Measurements from ENCODE around the gene ATP1A4.

ATP1A4 gene

GRCh38 chr1:160206036-160206389 is 54.6 kb downstream of the ATP1A4 start:
- DNase-seq (ENCODE audit: low read depth in 2 of 2), result peak; percentile 28 to 35

DNA sequence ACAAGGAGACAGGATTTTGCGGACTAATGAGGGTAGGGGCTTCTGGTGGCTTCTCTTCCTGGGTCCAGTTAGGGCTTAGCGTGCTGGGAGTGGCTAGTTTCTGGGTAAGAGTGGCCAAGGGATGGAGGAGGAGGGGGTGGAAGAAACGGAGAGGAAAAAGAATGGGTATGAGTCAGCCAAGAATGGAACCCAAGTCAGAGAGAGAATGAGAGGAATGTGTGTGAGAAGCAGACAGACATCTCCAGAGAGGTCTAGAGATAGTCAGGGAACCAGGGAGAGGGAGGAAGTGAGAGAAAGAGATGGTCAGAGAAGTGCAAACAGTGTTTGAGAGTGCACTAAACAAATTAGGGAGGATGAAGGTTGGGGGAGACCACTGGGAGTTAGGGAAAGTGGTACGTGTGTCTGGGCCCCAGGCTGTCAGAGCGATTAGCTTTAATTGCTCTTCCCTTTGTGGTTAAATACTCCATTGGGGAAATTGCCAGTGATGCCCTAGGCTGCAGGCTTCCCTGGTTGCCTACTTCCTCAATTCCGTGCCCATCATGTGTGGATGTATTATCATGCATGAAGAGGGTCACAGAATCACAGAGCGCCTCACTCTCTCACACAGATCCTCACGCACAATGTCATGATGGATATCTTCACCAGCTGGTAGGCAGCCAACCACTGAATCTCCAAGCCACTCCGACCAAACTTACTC is 55.2 kb downstream of the ATP1A4 start:
- DNase-seq (ENCODE audit: low read depth in 2 of 2), result no peak

DNA sequence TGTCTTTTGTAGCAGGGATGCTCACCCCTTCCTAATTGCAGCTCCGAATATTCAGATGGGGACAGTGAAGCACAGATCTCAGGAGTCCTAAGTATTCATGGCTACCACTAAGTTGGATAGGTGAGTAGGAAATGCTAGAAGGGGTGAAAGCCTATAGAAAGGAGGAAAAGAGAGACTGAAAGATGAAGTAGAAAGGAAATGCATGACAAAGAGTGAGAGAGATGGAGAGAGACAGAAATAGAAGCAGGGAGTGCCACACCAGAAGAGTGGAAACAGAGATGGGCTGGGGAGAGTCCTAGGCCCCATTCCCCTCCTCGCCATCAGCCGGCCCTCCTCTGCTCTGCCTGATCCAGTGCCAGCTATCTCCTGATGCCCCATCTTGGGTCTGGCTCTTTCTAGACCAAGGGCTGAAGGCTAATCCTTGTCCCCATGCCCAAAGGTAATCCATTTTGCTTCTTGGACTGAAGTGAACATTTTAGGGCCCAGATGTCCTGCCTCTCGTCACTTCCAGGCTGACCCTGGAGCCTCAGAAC is 55.8 kb downstream of the ATP1A4 start:
- DNase-seq (ENCODE audit: low read depth in 2 of 2), result no peak

DNA sequence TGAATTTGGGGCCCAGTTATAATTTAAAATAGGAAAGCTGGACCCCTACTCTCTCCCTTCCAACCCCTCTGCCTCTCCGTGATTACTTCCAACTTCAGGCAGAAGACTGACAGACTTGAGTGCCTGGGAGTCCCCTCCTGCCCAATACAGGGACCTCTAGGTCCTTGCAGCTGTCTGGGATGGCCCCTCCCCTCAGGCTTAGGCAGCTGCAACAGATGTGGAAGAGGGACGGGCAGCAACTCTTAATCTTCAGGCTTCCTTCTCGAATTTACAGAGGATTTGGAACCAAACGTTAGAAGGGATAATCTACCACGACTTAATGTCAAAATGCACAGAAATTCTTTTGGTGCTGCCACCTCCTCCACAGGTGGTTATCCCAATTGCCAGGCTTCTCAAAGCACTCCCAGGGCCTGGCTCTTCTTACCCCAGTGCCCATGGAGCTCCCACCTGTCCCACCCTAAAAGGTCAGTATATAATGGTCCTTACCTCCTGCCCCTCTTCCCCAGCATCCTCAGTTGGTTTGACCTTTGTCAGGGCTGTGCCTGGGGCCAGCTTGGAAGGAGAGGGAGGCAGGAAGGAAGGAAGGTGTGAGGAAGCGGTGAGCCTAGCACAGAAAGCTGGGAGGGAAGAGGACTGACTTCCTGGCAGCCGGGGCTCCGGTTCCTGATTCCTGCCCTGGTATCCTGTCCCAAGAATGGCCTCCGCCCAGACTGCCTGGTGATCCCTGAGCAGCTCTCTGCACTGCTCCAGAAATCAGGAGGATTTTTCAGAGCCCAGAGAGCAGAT is 56.6 kb downstream of the ATP1A4 start:
- DNase-seq (ENCODE audit: low read depth in 2 of 2), result no peak

DNA sequence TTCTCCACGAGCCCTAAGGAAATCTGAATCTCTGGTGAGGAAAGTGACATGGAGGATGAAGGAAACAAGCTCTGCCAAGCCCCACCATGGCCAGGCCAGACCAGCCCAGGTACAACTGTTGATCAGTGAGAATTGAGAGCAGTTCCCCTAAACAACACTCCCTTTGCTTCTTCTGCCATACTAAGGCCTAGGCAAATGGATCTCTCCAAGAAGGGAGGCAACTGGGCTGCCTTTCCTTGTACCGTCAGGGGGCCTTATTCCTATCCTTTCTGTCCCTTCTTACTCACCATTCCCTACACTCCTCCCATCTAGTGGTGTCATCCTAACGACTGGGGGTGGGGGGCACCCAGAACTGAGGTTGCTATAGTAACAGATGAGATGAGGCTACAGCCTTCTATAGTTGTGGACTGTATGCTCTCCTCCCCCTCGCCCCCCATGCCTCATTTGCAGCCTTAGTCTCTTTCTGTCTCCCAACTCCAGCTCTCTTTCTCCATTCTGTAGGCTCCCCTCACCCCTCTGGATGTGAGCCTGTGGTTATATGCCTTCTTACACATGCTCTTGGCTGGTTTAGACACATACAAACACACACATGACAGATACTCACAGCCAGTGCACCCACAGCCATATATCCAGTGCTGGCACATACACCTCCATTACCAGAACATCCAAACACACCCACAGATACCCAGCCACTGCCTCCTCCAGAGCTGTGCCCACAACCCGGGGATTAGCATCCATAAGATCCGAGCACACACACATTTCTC is 57.3 kb downstream of the ATP1A4 start:
- no peak for DNase-seq (ENCODE audit: low read depth in 2 of 2)

- no peak for DNase-seq (ENCODE audit: low read depth in 2 of 2)
Observed at GRCh38 chr1:160209321-160210046, 58.1 kb downstream of the ATP1A4 start.

DNA sequence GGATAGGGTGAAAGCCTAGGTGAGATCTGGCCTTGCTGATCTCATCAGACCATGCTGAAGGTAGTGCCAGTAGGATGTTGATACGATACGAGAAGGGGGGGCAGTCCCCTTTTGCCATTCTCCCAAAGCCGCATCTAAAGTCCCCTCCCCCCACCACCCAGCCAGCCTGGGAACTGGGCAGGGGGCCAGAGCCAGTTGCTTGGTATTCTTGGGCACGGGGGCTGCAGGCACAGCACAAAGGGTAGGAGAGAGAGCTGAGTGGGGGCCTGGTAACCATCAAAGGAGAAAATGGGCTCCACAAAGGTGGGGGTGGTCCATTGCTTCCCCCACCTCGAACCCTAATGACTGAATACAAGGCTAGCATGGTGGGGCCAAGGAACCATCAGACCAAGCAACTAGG is 59.2 kb downstream of the ATP1A4 start:
- no peak for DNase-seq (ENCODE audit: low read depth in 2 of 2)

GRCh38 chr1:160211046-160211790 is 59.8 kb downstream of the ATP1A4 start:
- DNase-seq (ENCODE audit: low read depth in 2 of 2), result no peak

DNA sequence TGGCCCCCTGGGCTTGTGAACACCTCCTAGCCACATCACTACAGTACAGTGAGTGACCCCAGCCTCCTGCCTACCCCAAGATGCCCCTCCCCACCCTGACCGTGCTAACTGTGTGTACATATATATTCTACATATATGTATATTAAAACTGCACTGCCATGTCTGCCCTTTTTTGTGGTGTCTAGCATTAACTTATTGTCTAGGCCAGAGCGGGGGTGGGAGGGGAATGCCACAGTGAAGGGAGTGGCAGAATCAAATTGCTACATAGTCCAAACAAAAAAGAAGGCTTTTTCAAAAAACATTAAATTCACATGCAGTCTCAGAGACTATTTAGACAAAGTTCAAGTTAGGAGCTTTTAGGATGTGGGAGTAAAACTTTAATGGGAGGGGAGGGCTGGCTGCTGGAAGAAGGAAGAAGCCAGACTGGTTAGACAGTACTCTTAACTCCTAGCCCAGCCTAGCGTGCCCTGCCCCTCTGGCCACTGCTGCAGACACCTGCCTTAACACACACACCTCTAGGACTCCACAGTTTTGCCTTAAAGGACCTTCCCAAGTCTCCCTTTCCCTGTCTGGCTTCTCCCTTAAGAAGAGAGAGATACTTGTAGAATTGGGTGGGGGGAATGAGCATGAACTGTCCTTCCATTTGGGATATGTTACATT is 63.2 kb downstream of the ATP1A4 start:
- DNase-seq (ENCODE audit: low read depth in 2 of 2), result no peak

DNA sequence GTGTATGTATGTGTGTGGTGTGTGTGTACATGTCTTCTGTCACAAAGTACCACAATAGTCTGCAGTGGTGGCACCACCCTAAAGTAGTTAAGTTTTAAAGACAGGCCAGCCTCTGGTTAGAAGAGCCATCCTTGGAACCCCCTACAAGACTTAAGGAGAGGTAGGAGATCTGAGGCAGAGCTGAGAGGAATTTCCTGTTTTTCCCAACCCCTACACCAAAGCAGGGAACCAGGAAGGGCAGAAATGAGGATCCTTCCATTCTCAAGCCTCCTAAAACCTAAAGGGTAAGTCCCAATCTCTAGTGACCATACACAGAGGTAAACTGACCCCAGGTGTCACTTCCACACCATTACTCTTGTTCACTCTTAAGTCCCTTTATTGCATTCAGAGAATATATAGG is 64.9 kb downstream of the ATP1A4 start:
- no peak for DNase-seq (ENCODE audit: low read depth in 2 of 2)

GRCh38 chr1:160217481-160218051 is 66.2 kb downstream of the ATP1A4 start:
- no peak for DNase-seq (ENCODE audit: low read depth in 2 of 2)

DNA sequence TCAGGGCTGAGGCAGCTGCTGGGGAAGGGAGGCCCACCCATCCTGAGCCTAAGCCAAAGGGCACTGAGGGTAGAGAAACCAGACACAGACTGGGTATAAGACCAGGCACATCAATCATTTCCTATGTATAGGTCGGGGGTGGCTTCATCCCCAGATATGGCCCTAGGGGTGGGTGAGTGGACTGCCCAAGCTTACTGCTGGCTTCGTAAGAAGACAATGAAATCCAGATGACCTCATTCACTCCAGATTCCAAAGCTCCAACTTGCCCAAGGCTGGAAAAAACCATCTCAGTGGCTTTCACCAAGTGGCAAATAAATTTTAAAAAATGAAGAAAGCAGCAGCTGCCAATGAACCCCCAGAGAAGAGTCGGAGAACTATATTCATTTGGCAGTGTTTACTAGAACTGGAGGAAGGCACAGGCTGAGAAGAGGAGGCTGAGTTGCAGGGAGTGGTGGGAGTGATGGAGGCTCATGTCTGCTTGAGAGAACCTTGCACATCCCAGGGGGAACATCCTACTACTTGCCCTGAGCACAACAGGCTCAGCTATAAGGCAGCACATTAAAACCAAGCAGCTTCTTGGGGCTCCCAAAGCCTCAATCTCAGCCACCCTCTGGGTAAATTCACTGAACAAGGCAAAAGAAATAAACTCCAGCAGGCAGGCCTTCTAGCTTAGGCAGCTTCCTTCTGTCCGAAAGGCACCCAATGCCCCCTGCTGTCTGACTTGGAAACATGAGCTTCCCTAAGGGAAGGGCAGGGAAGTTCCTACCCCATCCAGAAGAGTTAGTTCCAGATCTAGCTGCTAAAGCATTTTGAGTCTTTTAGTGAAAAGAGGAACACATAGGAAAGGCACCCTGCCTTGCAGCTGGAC is 67.9 kb downstream of the ATP1A4 start:
- DNase-seq (ENCODE audit: low read depth in 2 of 2), result no peak

DNA sequence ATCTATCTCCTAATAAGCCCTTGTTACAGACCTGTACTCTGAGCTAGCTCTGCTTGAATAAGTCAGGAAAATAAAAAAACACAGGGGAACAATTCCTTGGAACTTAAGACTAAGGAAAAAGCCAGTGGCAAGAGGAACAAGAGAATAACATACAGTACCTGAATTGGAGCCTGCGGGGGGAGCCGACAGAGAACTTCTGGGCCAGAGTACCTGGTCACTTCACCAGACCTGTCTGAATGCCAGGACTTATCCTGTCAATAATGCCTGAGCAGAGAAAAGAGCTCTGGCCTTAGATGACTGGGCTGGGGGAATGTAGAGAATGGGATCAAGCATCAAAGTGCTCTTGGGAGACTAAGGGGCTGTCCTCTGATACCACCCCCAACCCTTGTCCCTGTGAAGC is 68.9 kb downstream of the ATP1A4 start:
- DNase-seq (ENCODE audit: low read depth in 2 of 2), result no peak

DNA sequence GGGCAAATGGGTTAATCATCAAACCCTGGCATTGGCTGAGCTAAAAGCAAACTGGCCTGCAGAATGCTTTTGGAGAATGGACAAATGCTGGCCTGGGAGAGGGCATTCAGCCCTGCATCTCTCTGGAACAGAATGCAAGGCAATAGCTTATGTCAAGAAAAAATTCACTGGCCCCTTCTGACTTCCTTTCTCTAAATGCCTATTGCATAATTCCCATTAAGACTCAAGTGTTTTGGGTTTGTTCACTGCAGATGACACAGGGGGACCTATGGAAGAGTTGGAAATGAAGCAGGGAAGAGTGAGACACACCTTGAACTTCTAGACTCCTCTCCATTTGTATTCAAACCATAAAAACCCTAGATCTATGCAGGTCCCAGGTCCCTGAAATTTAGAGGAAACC is 69.7 kb downstream of the ATP1A4 start:
- no peak for DNase-seq (ENCODE audit: low read depth in 2 of 2)

- DNase-seq (ENCODE audit: low read depth in 2 of 2), result no peak
Observed at GRCh38 chr1:160222546-160222945, 71.1 kb downstream of the ATP1A4 start.

- DNase-seq (ENCODE audit: low read depth in 2 of 2), result no peak
Observed at GRCh38 chr1:160224606-160225005, 73.2 kb downstream of the ATP1A4 start.

GRCh38 chr1:160225345-160225744 is 73.9 kb downstream of the ATP1A4 start:
- DNase-seq (ENCODE audit: low read depth in 2 of 2), result no peak

GRCh38 chr1:160226623-160227022 is 75.2 kb downstream of the ATP1A4 start:
- DNase-seq (ENCODE audit: low read depth in 2 of 2), result no peak

- DNase-seq (ENCODE audit: low read depth in 2 of 2), result no peak
Observed at GRCh38 chr1:160227034-160227433, 75.6 kb downstream of the ATP1A4 start.
